A549 (cell line): Measurements from ENCODE around the gene CABP2. TPM values are rescaled to one million over a fixed set of nuclear protein-coding genes. Genes with fewer than 3 reads are reported as not detected.
A peak's percentile ranks its signal among the peaks of the same experiment; 100 is the strongest.

Experiments used
- ATAC-seq, 2 experiments: fragments of 200-7000 bp in 1 of 2; fragments of >200 bp in 1 of 2; cut with Nextera tagmentation in 1 of 2; cut with Tn5 transposase in 1 of 2; 3 replicates each; pipeline versions ENCODE4 v1.8.0 to v1.9.1; 2018 to 2020; ENCODE audit warnings: mild to moderate bottlenecking in 1 of 2, moderate library complexity in 1 of 2
- CTCF ChIA-PET: fragments of 300-600 bp; sonication (Branson Sonifier 250); formaldehyde crosslinking; extraction: SDS; loops from one replicate; lab custom pipeline; 2021; ENCODE audit warnings: antibody characterized with exemption, inconsistent platforms; lab: Yijun Ruan, JAX
- POLR2A ChIA-PET: fragments of 350-600 bp; formaldehyde crosslinking; extraction: SDS; loops from one replicate; lab custom pipeline; 2021; ENCODE audit warnings: antibody characterized with exemption, inconsistent platforms; lab: Yijun Ruan, JAX
- DNase-seq, 2 experiments: peaks; one replicate each; pipeline versions ENCODE4 v3.0.0 to v3.0.0-alpha.2; 2011 to 2016; ENCODE audit warnings: low read depth in 1 of 2, low spot score in 1 of 2
- FAIRE-seq: peaks from 2 replicates; lab custom pipeline; 2011; peaks lifted over from hg19 to GRCh38; lab: Jason Lieb, UNC
- H3K27ac ChIP-seq, 2 experiments: fragments of >200 bp; sonication (Bioruptor Twin); formaldehyde crosslinking; 3 replicates each; pipeline ENCODE4 v1.5.1; 2016 to 2017
- H3K4me1 ChIP-seq: fragments of >200 bp; sonication (Bioruptor Twin); formaldehyde crosslinking; 3 replicates; pipeline ENCODE4 v1.6.1; 2016
- H3K4me2 ChIP-seq: fragments of >200 bp; sonication (Bioruptor Twin); formaldehyde crosslinking; 3 replicates; pipeline ENCODE4 v1.6.1; 2016
- H3K4me3 ChIP-seq: fragments of >200 bp; sonication (Bioruptor Twin); formaldehyde crosslinking; 3 replicates; pipeline ENCODE4 v1.5.1; 2016
- H3K9me3 ChIP-seq: fragments of >200 bp; sonication (Bioruptor Twin); formaldehyde crosslinking; 3 replicates; pipeline ENCODE4 v1.6.1; 2016
- CBX2 ChIP-seq: fragments of 200-600 bp; sonication (generic); IDR thresholded peaks from 2 replicates; pipeline ENCODE4 v1.6.1; 2016; ENCODE audit warnings: low read depth, mild to moderate bottlenecking, borderline replicate concordance
- CBX8 ChIP-seq: fragments of 200-600 bp; sonication (generic); IDR thresholded peaks from 2 replicates; pipeline ENCODE4 v1.6.1; 2016
- CEBPB ChIP-seq, 2 experiments: fragments of >200 bp in 1 of 2; sonication (Bioruptor Twin) in 1 of 2; formaldehyde crosslinking in 1 of 2; IDR thresholded peaks; 2 replicates each; pipeline ENCODE4 v1.6.1; 2012 to 2016
- CHD4 ChIP-seq: fragments of 200-600 bp; sonication (generic); IDR thresholded peaks from 2 replicates; pipeline ENCODE4 v1.6.1; 2016; ENCODE audit warnings: antibody characterized with exemption, mild to moderate bottlenecking, borderline replicate concordance
- HEYL ChIP-seq: fragments of 250-450 bp; sonication (Bioruptor Pico); IDR thresholded peaks from 2 replicates; pipeline ENCODE4 v1.8.0; 2021; ENCODE audit warnings: mild to moderate bottlenecking, moderate library complexity
- HMGXB4 ChIP-seq: fragments of 250-450 bp; sonication (Bioruptor Pico); IDR thresholded peaks from 2 replicates; pipeline ENCODE4 v1.5.0; 2021; ENCODE audit warnings: mild to moderate bottlenecking, moderate library complexity, borderline replicate concordance
- HOXA7 ChIP-seq: fragments of 250-450 bp; sonication (Bioruptor Pico); IDR thresholded peaks from 2 replicates; pipeline ENCODE4 v1.5.0; 2020; ENCODE audit warnings: mild to moderate bottlenecking, moderate library complexity
- JUN ChIP-seq, 2 experiments: fragments of >200 bp; sonication (Bioruptor Twin); formaldehyde crosslinking; IDR thresholded peaks; 2 replicates in 1 of 2; 3 replicates in 1 of 2; pipeline ENCODE4 v1.6.1; 2016 to 2017
- JUNB ChIP-seq: fragments of >200 bp; sonication (Bioruptor Twin); formaldehyde crosslinking; IDR thresholded peaks from 2 replicates; pipeline ENCODE4 v1.6.1; 2016
- KDM5A ChIP-seq: fragments of 200-600 bp; sonication (generic); IDR thresholded peaks from 2 replicates; pipeline ENCODE4 v1.6.1; 2016; ENCODE audit warnings: antibody characterized with exemption, mild to moderate bottlenecking
- MAFK ChIP-seq: fragments of 450-650 bp; IDR thresholded peaks from 2 replicates; pipeline ENCODE4 v1.6.1; 2014; ENCODE audit not compliant: partially characterized antibody
- MAX ChIP-seq: IDR thresholded peaks from 2 replicates; pipeline ENCODE4 v1.6.1; 2012
- MAZ ChIP-seq: fragments of 150-350 bp; IDR thresholded peaks from 2 replicates; pipeline ENCODE4 v1.6.1; 2014; ENCODE audit warnings: antibody characterized with exemption, low read depth, low read length, borderline replicate concordance
- NPAS2 ChIP-seq: fragments of 250-450 bp; sonication (Bioruptor Pico); IDR thresholded peaks from 2 replicates; pipeline ENCODE4 v1.8.0; 2022; ENCODE audit warnings: mild to moderate bottlenecking, moderate library complexity, borderline replicate concordance
- NR3C1 ChIP-seq: fragments of >200 bp; sonication (Bioruptor Twin); formaldehyde crosslinking; IDR thresholded peaks from 3 replicates; pipeline ENCODE4 v1.6.1; 2017
- ZC3H11A ChIP-seq: fragments of 450-650 bp; IDR thresholded peaks from 2 replicates; pipeline ENCODE4 v1.6.1; 2014; ENCODE audit warnings: antibody characterized with exemption, mild to moderate bottlenecking
- ZFP36 ChIP-seq: fragments of 450-650 bp; IDR thresholded peaks from 2 replicates; pipeline ENCODE4 v1.6.1; 2014; ENCODE audit warnings: borderline replicate concordance; ENCODE audit not compliant: partially characterized antibody
- ZSCAN20 ChIP-seq: fragments of 250-450 bp; sonication (Bioruptor Pico); IDR thresholded peaks from 2 replicates; pipeline ENCODE4 v1.8.0; 2022; ENCODE audit warnings: mild to moderate bottlenecking, moderate library complexity
- WGBS: methylation state at CpG from one replicate; pipeline ENCODE4 v1.1.6; 2017; ENCODE audit errors: missing lambda C conversion rate; 5-methylcytosine and 5-hydroxymethylcytosine counted together
- polyA plus RNA-seq, 4 experiments: library from polyadenylated mRNA; depleted of rRNA in 3 of 4; stranded (reverse); fragments of >200 nt; fragmentation: RNase III in 1 of 4; extraction: RNeasy Plus Mini Kit Qiagen cat#74134 plus additional on column Dnase treatment in 1 of 4; gene quantifications; 2 replicates in 3 of 4; 3 replicates in 1 of 4; pipeline ENCODE4 v1.2.3, GENCODE V29; 2011 to 2017
- TF ChIP-seq, protein P1 (sequence below): fragments of 150-350 bp; IDR thresholded peaks from 2 replicates; pipeline ENCODE4 v1.6.1; 2014; ENCODE audit warnings: low read depth, mild to moderate bottlenecking, low read length
- TF ChIP-seq, protein P2 (sequence below): fragments of >200 bp; sonication (Bioruptor Twin); formaldehyde crosslinking; IDR thresholded peaks from 2 replicates; pipeline ENCODE4 v1.6.1; 2016

Gene CABP2
- polyA plus RNA-seq, 2 of the 4 experiments (the other 2 are of a cell fraction) = not detected

- Histone ChIP-seq H3K4me2 (no peak overlapping the region), H3K4me3 (no peak overlapping the region), H3K27ac (no peak overlapping the region), H3K4me1 (peaks cover 17% of the 10 kb centered on the region)
- FAIRE-seq (no peak), ATAC-seq (no peak), DNase-seq (no peak)
- CTCF ChIA-PET = interaction anchor here (0.8 to 1.2 kb wide), 4 partner anchors 9 to 150 kb away, joined by 3 read pairs; no protein-coding TSS in a partner anchor
- POLR2A ChIA-PET = interaction anchor here (1.2 kb wide), 1 partner anchor 99 kb away, joined by 4 read pairs; the partner anchor contains the start of gene PPP1CA
- TF ChIP-seq, protein P1, sequence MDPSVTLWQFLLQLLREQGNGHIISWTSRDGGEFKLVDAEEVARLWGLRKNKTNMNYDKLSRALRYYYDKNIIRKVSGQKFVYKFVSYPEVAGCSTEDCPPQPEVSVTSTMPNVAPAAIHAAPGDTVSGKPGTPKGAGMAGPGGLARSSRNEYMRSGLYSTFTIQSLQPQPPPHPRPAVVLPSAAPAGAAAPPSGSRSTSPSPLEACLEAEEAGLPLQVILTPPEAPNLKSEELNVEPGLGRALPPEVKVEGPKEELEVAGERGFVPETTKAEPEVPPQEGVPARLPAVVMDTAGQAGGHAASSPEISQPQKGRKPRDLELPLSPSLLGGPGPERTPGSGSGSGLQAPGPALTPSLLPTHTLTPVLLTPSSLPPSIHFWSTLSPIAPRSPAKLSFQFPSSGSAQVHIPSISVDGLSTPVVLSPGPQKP = no peak
- no peak for TF ChIP-seq NPAS2 (CRISPR knock-in tag)
- TF ChIP-seq CEBPB (IDR thresholded peaks at IDR 0.05) = peak; percentile 66 to 86
- TF ChIP-seq, all 56 proteins: peak for 1
- 86% methylated on average over 9 of the region's 9 CpGs for whole genome bisulfite sequencing
- H3K9me3 ChIP-seq = no peaks in the 10 kb centered on the region
These were observed 22.2 kb downstream of the CABP2 start for GRCh38 chr11:67500831-67501715.

DNA sequence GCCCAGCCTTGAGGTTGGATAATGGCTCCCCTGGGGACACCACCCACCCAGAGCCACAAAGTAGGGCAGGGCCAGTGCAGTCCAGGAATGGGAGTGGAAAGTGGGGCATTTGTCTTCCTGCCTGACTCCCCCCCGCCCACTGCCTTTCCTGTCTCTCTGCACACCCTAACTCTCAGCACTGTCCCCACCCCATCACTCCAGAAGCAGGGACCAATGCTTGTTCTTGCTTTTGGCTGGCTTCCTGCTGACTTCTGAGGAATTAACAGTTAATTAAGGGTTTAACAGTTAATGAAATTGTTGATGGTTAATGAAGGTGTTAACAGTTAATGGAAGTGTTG lies 22.8 kb downstream of the CABP2 start:
- 93% methylated on average over 1 of the region's 1 CpG for WGBS
- Histone ChIP-seq H3K9me3 (no peaks in the 10 kb centered on the region), H3K4me3 (no peak overlapping the region), H3K4me2 (no peak overlapping the region), H3K4me1 (peaks cover 12% of the 10 kb centered on the region), H3K27ac (no peak overlapping the region)
- ATAC-seq = no peak
- CTCF ChIA-PET = interaction anchor here (0.9 to 1.3 kb wide), 4 partner anchors 99 to 149 kb away, joined by 3 to 5 read pairs (median 3); partner anchors contain the start of gene PPP1CA
- POLR2A ChIA-PET = no interaction called here
- no peak for FAIRE-seq
- no peak for DNase-seq
- TF ChIP-seq ZC3H11A (no peak), CBX8 (no peak), MAFK (no peak), HOXA7 (no peak), MAZ (no peak), NR3C1 (no peak), CHD4 (no peak), JUN (IDR thresholded peaks at IDR 0.05) (no peak), MAX (no peak), ZSCAN20 (no peak), NPAS2 (CRISPR knock-in tag) (no peak), HMGXB4 (CRISPR knock-in tag) (no peak), JUNB (no peak), KDM5A (no peak), HEYL (no peak), ZFP36 (no peak), CBX2 (no peak)
- TF ChIP-seq, protein P2, sequence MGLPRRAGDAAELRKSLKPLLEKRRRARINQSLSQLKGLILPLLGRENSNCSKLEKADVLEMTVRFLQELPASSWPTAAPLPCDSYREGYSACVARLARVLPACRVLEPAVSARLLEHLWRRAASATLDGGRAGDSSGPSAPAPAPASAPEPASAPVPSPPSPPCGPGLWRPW = no peak
- TF ChIP-seq, protein P1 = no peak
